Fibroblast of lung (primary cell): ENCODE measurements around the gene ZNF385A. TPM values are rescaled to one million over a fixed set of nuclear protein-coding genes. Genes with fewer than 3 reads are reported as not detected.

Experiments
- DNase-seq, 2 donors: peaks; one replicate each; pipeline versions ENCODE4 v3.0.0 to v3.0.0-alpha.2; 2010; ENCODE audit warnings: low read depth in 2 of 2
- H2AFZ ChIP-seq: 2 replicates; pipeline ENCODE4 v1.5.1; 2012; ENCODE audit warnings: low read length, control low read depth, inconsistent platforms
- H3K27ac ChIP-seq: 2 replicates; pipeline ENCODE4 v1.5.1; 2011; ENCODE audit warnings: low read length, control low read depth; ENCODE audit not compliant: insufficient read depth
- H3K27me3 ChIP-seq: 2 replicates; pipeline ENCODE4 v1.5.1; 2011; ENCODE audit warnings: mild to moderate bottlenecking, low read length; ENCODE audit not compliant: control insufficient read depth, insufficient read depth
- H3K36me3 ChIP-seq: 2 replicates; pipeline ENCODE4 v1.5.1; 2011; ENCODE audit warnings: low read length; ENCODE audit not compliant: control insufficient read depth, insufficient read depth
- H3K4me1 ChIP-seq: 2 replicates; pipeline ENCODE4 v1.5.1; 2011; ENCODE audit warnings: low read length; ENCODE audit not compliant: control insufficient read depth, insufficient read depth; ENCODE audit errors: extremely low read depth
- H3K4me2 ChIP-seq: 2 replicates; pipeline ENCODE4 v1.5.1; 2011; ENCODE audit warnings: low read length, control low read depth; ENCODE audit not compliant: insufficient read depth; ENCODE audit errors: extremely low read depth
- H3K4me3 ChIP-seq, 4 experiments: fragments of 200-600 bp in 1 of 4; sonication (generic) in 1 of 4; replicated peaks in 1 of 4; 2 replicates each; pipeline ENCODE4 v1.5.1; 2011 to 2016; ENCODE audit warnings: low read length in 4 of 4, low read depth in 3 of 4, mild to moderate bottlenecking in 3 of 4, control low read depth in 2 of 4, inconsistent platforms in 1 of 4, mixed read lengths in 1 of 4; ENCODE audit not compliant: insufficient read depth in 1 of 4; ENCODE audit errors: control extremely low read depth in 1 of 4
- H3K79me2 ChIP-seq: 2 replicates; pipeline ENCODE4 v1.5.1; 2012; ENCODE audit warnings: mild to moderate bottlenecking, low read length, inconsistent platforms; ENCODE audit not compliant: control insufficient read depth, insufficient read depth
- H3K9ac ChIP-seq: 2 replicates; pipeline ENCODE4 v1.5.1; 2011; ENCODE audit warnings: mild to moderate bottlenecking, low read length, control low read depth; ENCODE audit not compliant: insufficient read depth
- H3K9me3 ChIP-seq: 2 replicates; pipeline ENCODE4 v1.5.1; 2012; ENCODE audit warnings: low read depth, low read length; ENCODE audit not compliant: control insufficient read depth, insufficient read depth
- H4K20me1 ChIP-seq: 2 replicates; pipeline ENCODE4 v1.5.1; 2011; ENCODE audit warnings: low read length; ENCODE audit not compliant: control insufficient read depth, insufficient read depth; ENCODE audit errors: extremely low read depth
- EZH2 ChIP-seq: IDR thresholded peaks from 2 replicates; pipeline ENCODE4 v1.5.1; 2012; ENCODE audit warnings: low read length, control low read depth, mild to moderate bottlenecking; ENCODE audit errors: missing control alignments
- polyA plus RNA-seq, 2 donors: library from polyadenylated mRNA; depleted of rRNA in 1 of 2; stranded (reverse) in 1 of 2; unstranded in 1 of 2; fragments of >200 nt; gene quantifications; 2 replicates each; pipeline ENCODE4 v1.2.1, GENCODE V29; 2011 to 2012; ENCODE audit warnings: missing spikeins in 1 of 2
- total RNA-seq: library from RNA; depleted of rRNA; stranded (reverse); fragments of >200 nt; gene quantifications from 2 replicates; pipeline ENCODE4 v1.2.1, GENCODE V29; 2014
- TF ChIP-seq, protein P1 (sequence below), 2 donors: IDR thresholded peaks in 1 of 2; conservative IDR thresholded peaks in 1 of 2; 1 replicate in 1 of 2; 2 replicates in 1 of 2; pipeline ENCODE4 v1.5.1; 2011 to 2012; ENCODE audit warnings: low read length in 2 of 2, control low read depth in 1 of 2, inconsistent platforms in 1 of 2, low read depth in 1 of 2, mild to moderate bottlenecking in 1 of 2

ZNF385A gene
- total and polyA plus RNA-seq, 2 donors (not counting 1 experiment from before 2014, with no cell fraction given): 0.69 to 3.3 TPM

DNA sequence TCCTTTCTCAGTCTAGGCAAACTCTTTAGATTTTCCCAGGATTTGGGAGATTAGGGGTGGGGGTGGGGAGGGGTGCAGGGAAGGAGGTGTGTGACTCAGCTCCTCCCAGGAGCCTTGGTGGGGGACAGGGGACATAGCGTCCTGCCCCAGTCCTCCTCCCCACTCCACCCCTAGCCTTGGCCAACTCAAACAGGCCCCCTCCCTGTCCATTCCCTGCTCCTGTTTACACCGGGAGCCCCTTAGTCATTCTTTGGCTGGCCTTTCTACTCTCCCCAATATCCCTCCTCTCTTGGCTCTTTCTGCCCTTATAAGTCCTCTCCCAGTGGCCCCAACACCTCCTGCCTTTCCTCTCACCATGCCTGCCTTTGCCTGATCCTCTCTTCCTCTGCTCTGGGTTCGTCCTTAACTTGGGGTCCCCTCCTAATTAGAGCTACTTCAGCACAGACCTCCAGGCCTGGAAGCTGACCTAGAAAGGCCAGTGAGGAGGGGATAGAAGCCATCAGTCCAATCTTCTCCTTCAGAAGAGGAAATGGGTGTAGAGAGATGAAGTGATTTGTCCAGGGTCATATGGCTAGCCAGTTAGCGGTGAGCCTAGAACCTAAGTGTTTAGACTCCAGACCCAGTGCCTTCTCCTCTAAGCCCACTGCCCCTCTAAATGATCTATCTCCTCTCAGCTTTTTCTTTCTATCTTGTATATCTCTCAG is 36.8 kb upstream of the ZNF385A start:
- no peaks in the 10 kb centered on the region for H4K20me1 ChIP-seq
- no peaks in the 10 kb centered on the region for H3K9me3 ChIP-seq
- H3K79me2 ChIP-seq: peaks cover 30% of the 10 kb centered on the region
- no peak overlapping the region for H2AFZ ChIP-seq
- peaks cover 20% of the 10 kb centered on the region for H3K4me1 ChIP-seq
- peak overlapping the region; percentile 66 for H3K4me2 ChIP-seq
- no peaks in the 10 kb centered on the region for H3K36me3 ChIP-seq
- TF ChIP-seq EZH2: no peak
- TF ChIP-seq, protein P1, sequence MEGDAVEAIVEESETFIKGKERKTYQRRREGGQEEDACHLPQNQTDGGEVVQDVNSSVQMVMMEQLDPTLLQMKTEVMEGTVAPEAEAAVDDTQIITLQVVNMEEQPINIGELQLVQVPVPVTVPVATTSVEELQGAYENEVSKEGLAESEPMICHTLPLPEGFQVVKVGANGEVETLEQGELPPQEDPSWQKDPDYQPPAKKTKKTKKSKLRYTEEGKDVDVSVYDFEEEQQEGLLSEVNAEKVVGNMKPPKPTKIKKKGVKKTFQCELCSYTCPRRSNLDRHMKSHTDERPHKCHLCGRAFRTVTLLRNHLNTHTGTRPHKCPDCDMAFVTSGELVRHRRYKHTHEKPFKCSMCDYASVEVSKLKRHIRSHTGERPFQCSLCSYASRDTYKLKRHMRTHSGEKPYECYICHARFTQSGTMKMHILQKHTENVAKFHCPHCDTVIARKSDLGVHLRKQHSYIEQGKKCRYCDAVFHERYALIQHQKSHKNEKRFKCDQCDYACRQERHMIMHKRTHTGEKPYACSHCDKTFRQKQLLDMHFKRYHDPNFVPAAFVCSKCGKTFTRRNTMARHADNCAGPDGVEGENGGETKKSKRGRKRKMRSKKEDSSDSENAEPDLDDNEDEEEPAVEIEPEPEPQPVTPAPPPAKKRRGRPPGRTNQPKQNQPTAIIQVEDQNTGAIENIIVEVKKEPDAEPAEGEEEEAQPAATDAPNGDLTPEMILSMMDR (conservative IDR thresholded peaks at IDR 0.05 in 1 of 2, IDR thresholded peaks at IDR 0.05 in 1 of 2; ENCODE audit: low read depth in 1 of 2, low read length in 2 of 2): no peak
- H3K27me3 ChIP-seq: no peaks in the 10 kb centered on the region
- H3K27ac ChIP-seq: peak overlapping the region; percentile 58
- no peak overlapping the region for H3K4me3 ChIP-seq
- H3K9ac ChIP-seq: no peak overlapping the region
- peak; percentile 50 to 89 for DNase-seq

DNA sequence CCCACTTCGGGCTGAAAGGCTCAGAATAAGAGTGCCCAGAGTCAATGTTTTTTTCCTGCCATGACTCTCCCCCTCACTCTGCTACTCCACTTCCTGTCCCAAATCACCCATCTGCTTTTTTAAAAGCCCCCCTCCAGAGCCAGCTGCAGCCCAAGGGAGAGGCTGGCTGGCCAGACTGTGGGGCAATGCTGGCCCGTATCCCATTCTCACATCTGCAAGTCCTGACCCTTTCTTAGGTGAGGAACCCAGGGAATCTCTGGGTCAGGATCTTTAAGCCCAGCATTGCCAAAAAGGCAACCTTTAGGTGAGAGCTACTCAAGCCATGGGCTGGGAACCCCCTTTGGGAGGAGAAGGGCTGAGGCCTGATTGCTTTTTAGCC is 36.2 kb upstream of the ZNF385A start:
- H3K4me1 ChIP-seq: peaks cover 20% of the 10 kb centered on the region
- H3K27me3 ChIP-seq: no peaks in the 10 kb centered on the region
- peak overlapping the region in 2 of 4 experiments; percentile 6 to 24 for H3K4me3 ChIP-seq
- H3K9ac ChIP-seq: no peak overlapping the region
- peak overlapping the region; percentile 58 for H3K27ac ChIP-seq
- DNase-seq: no peak
- TF ChIP-seq, protein P1 (conservative IDR thresholded peaks at IDR 0.05 in 1 of 2, IDR thresholded peaks at IDR 0.05 in 1 of 2; ENCODE audit: low read depth in 1 of 2, low read length in 2 of 2): no peak
- no peak for TF ChIP-seq EZH2
- no peaks in the 10 kb centered on the region for H4K20me1 ChIP-seq
- H3K9me3 ChIP-seq: no peaks in the 10 kb centered on the region
- H3K36me3 ChIP-seq: no peaks in the 10 kb centered on the region
- H3K79me2 ChIP-seq: peaks cover 35% of the 10 kb centered on the region
- no peak overlapping the region for H2AFZ ChIP-seq
- H3K4me2 ChIP-seq: peak overlapping the region; percentile 53

DNA sequence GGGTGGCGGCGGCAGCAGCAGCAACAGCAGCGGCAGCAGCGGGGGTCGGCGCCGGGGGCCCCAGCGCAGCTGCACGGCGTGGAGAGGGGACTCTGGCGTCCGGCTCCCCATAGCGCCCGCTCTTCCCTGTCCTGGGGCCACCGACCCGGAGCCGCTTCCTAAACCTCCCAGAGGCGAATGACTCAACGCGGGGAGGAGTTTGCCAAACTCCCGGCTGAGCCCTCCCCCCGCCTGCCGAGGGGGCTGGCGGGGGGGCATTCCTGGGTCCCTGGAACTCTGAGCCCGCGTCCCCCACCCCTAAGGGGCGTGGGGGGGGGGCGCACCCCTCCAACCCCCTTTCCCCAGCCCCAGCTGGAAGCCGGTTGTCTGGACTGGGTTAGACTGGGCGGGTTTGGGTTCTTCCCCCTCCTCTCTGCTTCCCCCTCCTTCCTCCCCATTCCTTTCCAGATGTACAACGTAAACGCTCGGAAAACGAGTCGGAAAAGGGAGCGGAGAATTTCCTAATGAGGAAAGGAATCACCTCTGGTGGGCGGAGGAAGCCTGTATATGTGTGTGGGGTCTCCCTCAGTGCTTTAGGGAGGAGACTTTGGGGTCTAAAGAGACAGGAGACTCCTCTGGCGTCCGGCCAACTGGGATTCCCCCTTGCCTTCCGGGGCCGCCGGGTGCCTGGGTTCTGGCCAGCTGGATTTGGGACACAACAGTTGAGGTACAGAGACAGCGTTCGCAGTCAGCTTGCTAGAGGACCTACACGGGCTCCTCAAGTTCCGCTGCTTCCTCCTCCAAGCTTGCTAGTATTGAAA is 34.8 kb upstream of the ZNF385A start, which contains the start of gene ITGA5:
Gene ITGA5, minus strand, starts transcription at position 179 of the 800 bp plus-strand sequence. Its CDS starts 68 bp downstream, at position 111.
- peak; percentile 71 to 81 for DNase-seq
- H3K4me1 ChIP-seq: peaks cover 26% of the 10 kb centered on the region
- peak within 1 kb of the TSS; percentile 58 for H2AFZ ChIP-seq

More for the DNA sequence above, 34.8 kb upstream of the ZNF385A start, which contains the start of gene ITGA5:
- Histone ChIP-seq H3K9ac (peak within 1 kb of the TSS; percentile 91), H3K36me3 (no peaks in the 10 kb centered on the region), H3K27ac (peak within 1 kb of the TSS; percentile 85), H3K4me3 (peak within 1 kb of the TSS; percentile 80 to 97 (median 89)), H3K79me2 (peaks cover 50% of the 10 kb centered on the region), H4K20me1 (no peaks in the 10 kb centered on the region), H3K4me2 (peak within 1 kb of the TSS; percentile 97), H3K27me3 (no peaks in the 10 kb centered on the region), H3K9me3 (no peaks in the 10 kb centered on the region)
- no peak for TF ChIP-seq EZH2
